Coronary artery (tissue), 2 donors: ENCODE measurements around the gene TAS2R14.

Source experiments
- DNase-seq: peaks from one replicate; pipeline ENCODE4 v3.0.0-alpha.2; 2017; ENCODE audit warnings: low spot score
- H3K27ac ChIP-seq, 2 donors: fragments of 200-600 bp; sonication (generic); one replicate each; pipeline ENCODE4 v1.5.1; 2016 to 2019
- H3K4me3 ChIP-seq: fragments of 200-600 bp; sonication (generic); 2 replicates; pipeline ENCODE4 v1.5.1; 2016; ENCODE audit warnings: mild to moderate bottlenecking, moderate library complexity
- TF ChIP-seq, protein P1 (sequence below): fragments of 200-600 bp; sonication (generic); IDR thresholded peaks from one replicate; pipeline ENCODE4 v1.5.1; 2019; ENCODE audit warnings: antibody characterized with exemption

The TAS2R14 gene

GRCh38 chr12:10941916-10942607, 3.0 kb upstream of the TAS2R14 start:
- no peak overlapping the region for H3K4me3 ChIP-seq

DNA sequence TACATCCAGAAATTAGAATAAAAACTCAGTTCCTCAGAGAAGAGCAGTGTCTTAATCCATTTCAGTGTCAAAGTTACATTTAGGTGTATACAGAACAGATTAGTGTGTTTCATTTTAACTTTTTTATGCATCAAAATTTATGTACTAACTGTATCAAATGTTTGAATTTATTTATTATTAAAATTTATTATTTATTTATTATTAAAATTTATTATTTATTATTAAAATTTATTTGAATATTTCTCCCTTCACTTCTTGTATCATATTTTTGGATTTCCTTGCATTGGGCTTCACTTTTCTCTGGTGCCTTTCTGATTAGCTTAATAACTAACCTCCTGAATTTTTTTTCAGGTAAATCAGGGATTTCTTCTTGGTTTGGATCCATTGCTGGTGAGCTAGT, 2.3 kb upstream of the TAS2R14 start:
- DNase-seq = no peak
- TF ChIP-seq, protein P1, sequence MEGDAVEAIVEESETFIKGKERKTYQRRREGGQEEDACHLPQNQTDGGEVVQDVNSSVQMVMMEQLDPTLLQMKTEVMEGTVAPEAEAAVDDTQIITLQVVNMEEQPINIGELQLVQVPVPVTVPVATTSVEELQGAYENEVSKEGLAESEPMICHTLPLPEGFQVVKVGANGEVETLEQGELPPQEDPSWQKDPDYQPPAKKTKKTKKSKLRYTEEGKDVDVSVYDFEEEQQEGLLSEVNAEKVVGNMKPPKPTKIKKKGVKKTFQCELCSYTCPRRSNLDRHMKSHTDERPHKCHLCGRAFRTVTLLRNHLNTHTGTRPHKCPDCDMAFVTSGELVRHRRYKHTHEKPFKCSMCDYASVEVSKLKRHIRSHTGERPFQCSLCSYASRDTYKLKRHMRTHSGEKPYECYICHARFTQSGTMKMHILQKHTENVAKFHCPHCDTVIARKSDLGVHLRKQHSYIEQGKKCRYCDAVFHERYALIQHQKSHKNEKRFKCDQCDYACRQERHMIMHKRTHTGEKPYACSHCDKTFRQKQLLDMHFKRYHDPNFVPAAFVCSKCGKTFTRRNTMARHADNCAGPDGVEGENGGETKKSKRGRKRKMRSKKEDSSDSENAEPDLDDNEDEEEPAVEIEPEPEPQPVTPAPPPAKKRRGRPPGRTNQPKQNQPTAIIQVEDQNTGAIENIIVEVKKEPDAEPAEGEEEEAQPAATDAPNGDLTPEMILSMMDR = no peak
- no peak overlapping the region for H3K27ac ChIP-seq
- no peak overlapping the region for H3K4me3 ChIP-seq

More at GRCh38 chr12:10941916-10942607, 3.0 kb upstream of the TAS2R14 start:
- TF ChIP-seq, protein P1 = no peak
- no peak overlapping the region for H3K27ac ChIP-seq
- no peak for DNase-seq

- DNase-seq = no peak
- Histone ChIP-seq H3K27ac (no peak overlapping the region), H3K4me3 (no peak overlapping the region)
- TF ChIP-seq, protein P1 = no peak
Measured at GRCh38 chr12:10940389-10940788, 1.3 kb upstream of the TAS2R14 start.

GRCh38 chr12:10936506-10936905, 2.6 kb downstream of the TAS2R14 start:
- no peak for DNase-seq
- TF ChIP-seq, protein P1 = no peak
- no peak overlapping the region for H3K4me3 ChIP-seq
- H3K27ac ChIP-seq = no peak overlapping the region

DNA sequence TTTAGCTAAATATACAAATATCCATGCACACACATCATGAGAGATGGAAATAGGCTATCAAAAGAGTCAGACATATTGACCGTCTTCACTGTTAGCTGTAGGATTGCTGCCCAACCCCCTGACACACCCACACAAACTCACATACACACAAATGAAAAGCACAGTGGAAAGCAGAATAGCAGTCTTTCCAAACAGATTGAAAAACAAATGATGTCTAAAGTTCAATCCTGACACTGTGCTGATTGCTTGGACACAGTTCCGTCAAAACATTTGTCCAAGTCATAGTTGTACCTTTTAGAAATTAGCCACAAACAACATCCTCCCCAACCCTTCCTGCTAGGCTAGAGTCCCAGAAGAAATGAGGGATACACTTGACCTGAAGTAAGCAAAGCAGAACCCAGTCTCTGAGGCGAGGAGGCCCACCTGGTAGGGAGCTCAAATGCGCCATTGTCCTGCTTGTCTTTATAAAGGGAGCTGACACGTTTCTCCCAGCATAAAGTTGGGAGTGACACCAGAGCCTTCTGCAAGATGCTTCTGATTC, 10.2 kb downstream of the TAS2R14 start, which contains the start of gene PRH2:
PRH2 (plus strand) TSS at position 491 of the 541 bp plus-strand sequence; CDS start at position 529, 38 bp downstream.
- no peak within 1 kb of the TSS for H3K4me3 ChIP-seq

DNA sequence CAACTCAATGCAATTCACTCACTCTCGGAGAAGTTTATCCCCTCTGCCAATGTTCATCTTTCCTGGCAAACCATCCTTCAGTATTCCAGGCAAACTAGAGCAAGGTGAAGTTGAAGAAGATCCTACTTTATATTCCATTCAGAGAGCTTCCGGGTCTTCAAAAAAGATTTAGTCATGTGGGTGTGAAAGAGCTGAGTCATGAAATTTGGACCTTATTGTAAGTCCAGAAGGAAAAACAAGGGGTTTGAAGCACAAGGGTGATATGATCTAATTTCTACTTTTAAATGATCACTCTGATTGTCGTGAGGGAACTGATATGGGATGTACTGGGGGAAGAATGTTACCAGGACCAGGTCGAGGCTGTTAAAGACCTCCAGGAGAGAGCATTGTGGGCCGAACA, 12.8 kb downstream of the TAS2R14 start:
- Histone ChIP-seq H3K4me3 (no peak overlapping the region), H3K27ac (no peak overlapping the region)
- TF ChIP-seq, protein P1 = no peak
- no peak for DNase-seq

More for the DNA sequence above, 10.2 kb downstream of the TAS2R14 start, which contains the start of gene PRH2:
- H3K27ac ChIP-seq = no peak within 1 kb of the TSS
- no peak for DNase-seq
- TF ChIP-seq, protein P1 = no peak

- Histone ChIP-seq H3K27ac (no peak overlapping the region), H3K4me3 (no peak overlapping the region)
- no peak for DNase-seq
- TF ChIP-seq, protein P1 = no peak
Measured at GRCh38 chr12:10919809-10920208, 19.3 kb downstream of the TAS2R14 start.
